ENCODE results near the gene FRG2.
"Not testable (repeated sequence)": the region's sequence is repeated elsewhere in the genome, so short reads cannot be mapped to it uniquely, and the experiment has no call there.

Gene FRG2

GRCh38 chr4:190027156-190027555, at the start of gene FRG2:
TSS of gene FRG2 (minus strand) at chr4:190027256. CDS start at chr4:190027204, 52 bp downstream.
- TF ChIP-seq CTCF (IDR thresholded peaks at IDR 0.05): not testable (repeated sequence)

GRCh38 chr4:190064342-190064741, 37.3 kb upstream of the FRG2 start, which contains the start of gene DBET:
TSS of gene DBET (plus strand) at chr4:190064502.
- TF ChIP-seq CTCF (IDR thresholded peaks at IDR 0.05): not testable (repeated sequence)

- no peak for TF ChIP-seq CTCF (IDR thresholded peaks at IDR 0.05)
Measured at GRCh38 chr4:190020790-190021717, 6.0 kb downstream of the FRG2 start.

GRCh38 chr4:190019023-190019858, 7.8 kb downstream of the FRG2 start:
- no peak for TF ChIP-seq CTCF (IDR thresholded peaks at IDR 0.05)

GRCh38 chr4:190018201-190018920, 8.7 kb downstream of the FRG2 start:
- no peak for TF ChIP-seq CTCF (IDR thresholded peaks at IDR 0.05)

GRCh38 chr4:190017357-190018200, 9.5 kb downstream of the FRG2 start:
- TF ChIP-seq CTCF (IDR thresholded peaks at IDR 0.05): no peak
